Activated CD4-positive, alpha-beta T cell treated with anti-CD3 and anti-CD28 coated beads, Interleukin-2, amount 50 U/mL, for 48 hours (primary cell): ENCODE data around the gene REC114.
"Not testable (repeated sequence)": the region's sequence is repeated elsewhere in the genome, so short reads cannot be mapped to it uniquely, and the experiment has no call there.

Source experiments
- DNase-seq, 2 experiments: peaks; one replicate each; pipeline ENCODE4 v3.0.0-alpha.2; 2020

Gene REC114

GRCh38 chr15:73457334-73457733, 14.4 kb downstream of the REC114 start:
- no peak for DNase-seq

GRCh38 chr15:73460662-73461061, 17.7 kb downstream of the REC114 start:
- no peak for DNase-seq

- no peak for DNase-seq
These were observed 21.6 kb downstream of the REC114 start for GRCh38 chr15:73464602-73465001.

- no peak for DNase-seq
These were observed 24.8 kb downstream of the REC114 start for GRCh38 chr15:73467758-73468157.

- no peak for DNase-seq
These were observed 31.8 kb downstream of the REC114 start for GRCh38 chr15:73474785-73475184.

- DNase-seq, result no peak
These were observed 33.8 kb downstream of the REC114 start for GRCh38 chr15:73476704-73477216.

- DNase-seq, result no peak
These were observed 37.1 kb downstream of the REC114 start for GRCh38 chr15:73480050-73480449.

- no peak for DNase-seq
These were observed 39.2 kb downstream of the REC114 start for GRCh38 chr15:73482166-73482565.

- no peak for DNase-seq
These were observed 40.1 kb downstream of the REC114 start for GRCh38 chr15:73483053-73483452.

GRCh38 chr15:73485372-73485771, 42.4 kb downstream of the REC114 start:
- DNase-seq, result no peak

GRCh38 chr15:73485885-73486284, 42.9 kb downstream of the REC114 start:
- not testable (repeated sequence) for DNase-seq

GRCh38 chr15:73488698-73489097, 45.7 kb downstream of the REC114 start:
- no peak for DNase-seq

- no peak for DNase-seq
These were observed 51.0 kb downstream of the REC114 start for GRCh38 chr15:73493922-73494321.

GRCh38 chr15:73495181-73495580, 52.2 kb downstream of the REC114 start:
- DNase-seq, result no peak

GRCh38 chr15:73500696-73501095, 57.7 kb downstream of the REC114 start:
- DNase-seq, result no peak

GRCh38 chr15:73504885-73505284, 61.9 kb downstream of the REC114 start:
- no peak for DNase-seq

GRCh38 chr15:73515527-73515926, 72.6 kb downstream of the REC114 start:
- DNase-seq, result no peak

GRCh38 chr15:73517566-73517965, 74.6 kb downstream of the REC114 start:
- no peak for DNase-seq

- no peak for DNase-seq
These were observed 75.4 kb downstream of the REC114 start for GRCh38 chr15:73518180-73518862.

- no peak for DNase-seq
These were observed 76.1 kb downstream of the REC114 start for GRCh38 chr15:73518876-73519733.

GRCh38 chr15:73522011-73522410, 79.0 kb downstream of the REC114 start:
- no peak for DNase-seq

- DNase-seq, result no peak
These were observed 82.0 kb downstream of the REC114 start for GRCh38 chr15:73524919-73525318.

GRCh38 chr15:73527598-73527997, 84.6 kb downstream of the REC114 start:
- DNase-seq, result no peak

GRCh38 chr15:73530649-73531048, 87.7 kb downstream of the REC114 start:
- no peak for DNase-seq
